ENCODE measurements around the gene CAPN14. TPM values are rescaled to one million over a fixed set of nuclear protein-coding genes. Genes with fewer than 3 reads are reported as not detected.

Gene CAPN14
- total and polyA plus RNA-seq, 8 donors = 0.20 to 0.38 (median 0.25) TPM

GRCh38 chr2:31150120-31150670, 67.1 kb downstream of the CAPN14 start:
- intact Hi-C loops (cut with DNase I) = no loop called here
- Histone ChIP-seq H3K4me1 (no peaks in the 10 kb centered on the region), H3K27me3 (no peaks in the 10 kb centered on the region), H3K4me3 (no peak overlapping the region), H3K9me3 (no peaks in the 10 kb centered on the region), H3K36me3 (no peaks in the 10 kb centered on the region), H3K27ac (no peak overlapping the region)
- ATAC-seq (no peak), DNase-seq (no peak)
- no peak for TF ChIP-seq CTCF (IDR thresholded peaks at IDR 0.05)

GRCh38 chr2:31148514-31148913, 68.8 kb downstream of the CAPN14 start:
- no peak for TF ChIP-seq CTCF (IDR thresholded peaks at IDR 0.05)
- Histone ChIP-seq H3K9me3 (no peaks in the 10 kb centered on the region), H3K27ac (no peak overlapping the region), H3K27me3 (no peaks in the 10 kb centered on the region), H3K4me1 (no peaks in the 10 kb centered on the region), H3K4me3 (no peak overlapping the region), H3K36me3 (no peaks in the 10 kb centered on the region)
- no peak for ATAC-seq
- no peak for DNase-seq
- intact Hi-C loops (cut with DNase I) = no loop called here

- TF ChIP-seq CTCF (IDR thresholded peaks at IDR 0.05) = no peak
- intact Hi-C loops (cut with DNase I) = no loop called here
- ATAC-seq = no peak
Observed at GRCh38 chr2:31147645-31148044, 69.7 kb downstream of the CAPN14 start.

GRCh38 chr2:31142110-31142509, 75.2 kb downstream of the CAPN14 start:
- H3K4me3 ChIP-seq = no peak overlapping the region
- DNase-seq = no peak
- H3K9me3 ChIP-seq = no peaks in the 10 kb centered on the region
- intact Hi-C loops (cut with DNase I) = no loop called here
- TF ChIP-seq CTCF (IDR thresholded peaks at IDR 0.05) = no peak
- ATAC-seq = no peak
- H3K4me1 ChIP-seq = peaks cover 7 to 16% of the 10 kb centered on the region in 2 donors
- H3K27ac ChIP-seq = no peak overlapping the region
- no peaks in the 10 kb centered on the region for H3K36me3 ChIP-seq
- peaks cover 17 to 29% of the 10 kb centered on the region in 2 donors for H3K27me3 ChIP-seq

More at GRCh38 chr2:31147645-31148044, 69.7 kb downstream of the CAPN14 start:
- no peak for DNase-seq
- Histone ChIP-seq H3K4me1 (no peaks in the 10 kb centered on the region), H3K36me3 (no peaks in the 10 kb centered on the region), H3K9me3 (no peaks in the 10 kb centered on the region), H3K27me3 (no peaks in the 10 kb centered on the region), H3K27ac (no peak overlapping the region), H3K4me3 (no peak overlapping the region)

- Histone ChIP-seq H3K4me3 (no peak overlapping the region), H3K36me3 (no peaks in the 10 kb centered on the region), H3K27me3 (peaks cover 22 to 35% of the 10 kb centered on the region in 2 donors), H3K9me3 (no peaks in the 10 kb centered on the region), H3K27ac (no peak overlapping the region), H3K4me1 (peaks cover 7 to 21% of the 10 kb centered on the region in 2 donors)
- ATAC-seq (no peak), DNase-seq (no peak)
- no peak for TF ChIP-seq CTCF (IDR thresholded peaks at IDR 0.05)
- intact Hi-C loops (cut with DNase I) = no loop called here
Observed at GRCh38 chr2:31141443-31142085, 75.8 kb downstream of the CAPN14 start.

Measured in left lung (tissue), 10 donors.